Measurements from ENCODE around the gene ITPA. TPM values are rescaled to one million over a fixed set of nuclear protein-coding genes. Genes with fewer than 3 reads are reported as not detected.

Gene ITPA
- total and polyA plus RNA-seq, 2 of the 8 experiments (the other 6 are each of a cell fraction or from before 2014, with no cell fraction given): 88.2 to 94.0 TPM

DNA sequence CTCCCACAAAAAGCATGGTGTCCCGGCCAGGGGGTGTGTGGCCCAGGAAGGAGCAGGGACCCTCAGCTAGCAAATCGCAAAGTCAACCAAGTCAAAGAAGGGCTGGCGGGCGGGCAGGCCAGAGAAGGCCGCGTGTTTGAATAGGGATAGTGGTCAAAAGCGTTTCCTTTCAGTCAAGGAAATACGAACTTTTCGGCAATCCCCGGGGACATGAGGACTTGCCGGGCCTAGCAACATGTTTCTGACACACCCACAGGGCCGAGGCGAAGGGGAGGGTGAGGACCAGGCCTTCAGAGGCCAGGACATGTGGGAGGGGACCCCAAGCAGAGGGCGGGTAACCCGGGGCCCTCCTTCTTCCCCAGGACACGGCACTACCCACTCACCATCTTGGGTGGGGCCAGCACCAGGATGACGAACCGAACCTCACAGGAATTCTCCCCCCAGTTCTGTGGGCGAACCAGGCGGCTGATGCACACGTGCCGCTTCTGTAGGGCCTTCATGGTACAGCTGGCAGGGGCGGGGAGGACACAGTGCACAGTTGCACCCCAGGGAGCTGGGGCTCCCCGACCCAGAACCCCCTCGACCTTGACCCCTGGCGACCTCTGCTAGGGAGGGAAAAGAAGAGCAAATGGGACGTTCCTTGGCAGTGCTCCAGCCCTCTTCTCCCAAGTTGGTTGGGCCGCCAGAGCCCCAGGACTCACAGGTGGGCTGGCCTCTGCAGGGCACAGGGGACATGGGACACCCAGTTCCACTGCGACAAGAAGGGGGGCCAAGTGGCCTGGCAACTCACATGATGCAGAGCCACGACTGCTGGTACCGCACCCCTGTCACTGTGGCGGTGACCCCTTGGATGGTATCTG lies 24.1 kb downstream of the ITPA start (continued):
- TF ChIP-seq, protein P1, sequence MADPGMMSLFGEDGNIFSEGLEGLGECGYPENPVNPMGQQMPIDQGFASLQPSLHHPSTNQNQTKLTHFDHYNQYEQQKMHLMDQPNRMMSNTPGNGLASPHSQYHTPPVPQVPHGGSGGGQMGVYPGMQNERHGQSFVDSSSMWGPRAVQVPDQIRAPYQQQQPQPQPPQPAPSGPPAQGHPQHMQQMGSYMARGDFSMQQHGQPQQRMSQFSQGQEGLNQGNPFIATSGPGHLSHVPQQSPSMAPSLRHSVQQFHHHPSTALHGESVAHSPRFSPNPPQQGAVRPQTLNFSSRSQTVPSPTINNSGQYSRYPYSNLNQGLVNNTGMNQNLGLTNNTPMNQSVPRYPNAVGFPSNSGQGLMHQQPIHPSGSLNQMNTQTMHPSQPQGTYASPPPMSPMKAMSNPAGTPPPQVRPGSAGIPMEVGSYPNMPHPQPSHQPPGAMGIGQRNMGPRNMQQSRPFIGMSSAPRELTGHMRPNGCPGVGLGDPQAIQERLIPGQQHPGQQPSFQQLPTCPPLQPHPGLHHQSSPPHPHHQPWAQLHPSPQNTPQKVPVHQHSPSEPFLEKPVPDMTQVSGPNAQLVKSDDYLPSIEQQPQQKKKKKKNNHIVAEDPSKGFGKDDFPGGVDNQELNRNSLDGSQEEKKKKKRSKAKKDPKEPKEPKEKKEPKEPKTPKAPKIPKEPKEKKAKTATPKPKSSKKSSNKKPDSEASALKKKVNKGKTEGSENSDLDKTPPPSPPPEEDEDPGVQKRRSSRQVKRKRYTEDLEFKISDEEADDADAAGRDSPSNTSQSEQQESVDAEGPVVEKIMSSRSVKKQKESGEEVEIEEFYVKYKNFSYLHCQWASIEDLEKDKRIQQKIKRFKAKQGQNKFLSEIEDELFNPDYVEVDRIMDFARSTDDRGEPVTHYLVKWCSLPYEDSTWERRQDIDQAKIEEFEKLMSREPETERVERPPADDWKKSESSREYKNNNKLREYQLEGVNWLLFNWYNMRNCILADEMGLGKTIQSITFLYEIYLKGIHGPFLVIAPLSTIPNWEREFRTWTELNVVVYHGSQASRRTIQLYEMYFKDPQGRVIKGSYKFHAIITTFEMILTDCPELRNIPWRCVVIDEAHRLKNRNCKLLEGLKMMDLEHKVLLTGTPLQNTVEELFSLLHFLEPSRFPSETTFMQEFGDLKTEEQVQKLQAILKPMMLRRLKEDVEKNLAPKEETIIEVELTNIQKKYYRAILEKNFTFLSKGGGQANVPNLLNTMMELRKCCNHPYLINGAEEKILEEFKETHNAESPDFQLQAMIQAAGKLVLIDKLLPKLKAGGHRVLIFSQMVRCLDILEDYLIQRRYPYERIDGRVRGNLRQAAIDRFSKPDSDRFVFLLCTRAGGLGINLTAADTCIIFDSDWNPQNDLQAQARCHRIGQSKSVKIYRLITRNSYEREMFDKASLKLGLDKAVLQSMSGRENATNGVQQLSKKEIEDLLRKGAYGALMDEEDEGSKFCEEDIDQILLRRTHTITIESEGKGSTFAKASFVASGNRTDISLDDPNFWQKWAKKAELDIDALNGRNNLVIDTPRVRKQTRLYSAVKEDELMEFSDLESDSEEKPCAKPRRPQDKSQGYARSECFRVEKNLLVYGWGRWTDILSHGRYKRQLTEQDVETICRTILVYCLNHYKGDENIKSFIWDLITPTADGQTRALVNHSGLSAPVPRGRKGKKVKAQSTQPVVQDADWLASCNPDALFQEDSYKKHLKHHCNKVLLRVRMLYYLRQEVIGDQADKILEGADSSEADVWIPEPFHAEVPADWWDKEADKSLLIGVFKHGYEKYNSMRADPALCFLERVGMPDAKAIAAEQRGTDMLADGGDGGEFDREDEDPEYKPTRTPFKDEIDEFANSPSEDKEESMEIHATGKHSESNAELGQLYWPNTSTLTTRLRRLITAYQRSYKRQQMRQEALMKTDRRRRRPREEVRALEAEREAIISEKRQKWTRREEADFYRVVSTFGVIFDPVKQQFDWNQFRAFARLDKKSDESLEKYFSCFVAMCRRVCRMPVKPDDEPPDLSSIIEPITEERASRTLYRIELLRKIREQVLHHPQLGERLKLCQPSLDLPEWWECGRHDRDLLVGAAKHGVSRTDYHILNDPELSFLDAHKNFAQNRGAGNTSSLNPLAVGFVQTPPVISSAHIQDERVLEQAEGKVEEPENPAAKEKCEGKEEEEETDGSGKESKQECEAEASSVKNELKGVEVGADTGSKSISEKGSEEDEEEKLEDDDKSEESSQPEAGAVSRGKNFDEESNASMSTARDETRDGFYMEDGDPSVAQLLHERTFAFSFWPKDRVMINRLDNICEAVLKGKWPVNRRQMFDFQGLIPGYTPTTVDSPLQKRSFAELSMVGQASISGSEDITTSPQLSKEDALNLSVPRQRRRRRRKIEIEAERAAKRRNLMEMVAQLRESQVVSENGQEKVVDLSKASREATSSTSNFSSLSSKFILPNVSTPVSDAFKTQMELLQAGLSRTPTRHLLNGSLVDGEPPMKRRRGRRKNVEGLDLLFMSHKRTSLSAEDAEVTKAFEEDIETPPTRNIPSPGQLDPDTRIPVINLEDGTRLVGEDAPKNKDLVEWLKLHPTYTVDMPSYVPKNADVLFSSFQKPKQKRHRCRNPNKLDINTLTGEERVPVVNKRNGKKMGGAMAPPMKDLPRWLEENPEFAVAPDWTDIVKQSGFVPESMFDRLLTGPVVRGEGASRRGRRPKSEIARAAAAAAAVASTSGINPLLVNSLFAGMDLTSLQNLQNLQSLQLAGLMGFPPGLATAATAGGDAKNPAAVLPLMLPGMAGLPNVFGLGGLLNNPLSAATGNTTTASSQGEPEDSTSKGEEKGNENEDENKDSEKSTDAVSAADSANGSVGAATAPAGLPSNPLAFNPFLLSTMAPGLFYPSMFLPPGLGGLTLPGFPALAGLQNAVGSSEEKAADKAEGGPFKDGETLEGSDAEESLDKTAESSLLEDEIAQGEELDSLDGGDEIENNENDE (IDR thresholded peaks at IDR 0.05; ENCODE audit: insufficient replicate concordance, low read length): no peak
- TF ChIP-seq POLR2A (IDR thresholded peaks at IDR 0.05; ENCODE audit: control extremely low read depth in 1 of 2, low read depth in 2 of 2, low read length in 2 of 2): no peak
- TF ChIP-seq BACH1 (IDR thresholded peaks at IDR 0.05; ENCODE audit: low read length): no peak
